ENCODE measurements around the gene PALMD. TPM values are rescaled to one million over a fixed set of nuclear protein-coding genes. Genes with fewer than 3 reads are reported as not detected.

The PALMD gene
- total and polyA plus RNA-seq, 2 experiments from 2014 or later, result 0.63 to 0.94 TPM

DNA sequence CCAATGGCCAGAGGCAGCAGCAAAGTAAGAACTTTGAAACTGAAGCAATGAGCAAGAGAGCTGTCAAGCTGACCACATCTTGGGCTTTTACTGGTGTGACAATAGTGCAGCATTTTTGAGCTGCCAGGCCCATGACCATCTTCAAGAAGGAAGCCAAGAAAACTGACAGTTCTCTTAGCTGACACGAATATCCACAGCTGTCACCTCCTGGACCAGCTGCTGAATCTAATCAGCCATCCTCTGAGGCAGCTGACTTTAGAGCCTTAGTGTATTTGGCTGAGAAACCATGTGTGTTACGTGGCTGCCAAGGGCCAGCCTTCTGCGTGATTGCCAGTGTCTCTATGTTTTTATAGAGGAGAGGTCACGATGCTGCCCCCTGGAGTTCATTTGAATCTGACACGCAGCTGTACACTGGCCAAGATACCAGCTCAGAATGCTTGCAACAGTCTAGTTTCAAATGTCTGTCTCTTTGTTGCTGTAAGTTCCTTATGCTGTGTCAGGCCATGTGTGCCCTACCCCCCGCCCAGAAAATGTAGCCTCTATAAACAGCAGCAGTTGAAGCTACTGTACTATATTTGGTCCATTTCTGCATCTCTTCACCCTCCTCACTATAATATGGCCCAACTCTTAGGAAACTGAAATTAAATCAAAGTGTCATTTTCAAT, 39.7 kb downstream of the PALMD start:
- DNase-seq (ENCODE audit: low read depth in 1 of 2, low spot score in 1 of 2), result peak; percentile 78 to 97
- no peaks in the 10 kb centered on the region for H3K27me3 ChIP-seq
- H3K36me3 ChIP-seq, result no peaks in the 10 kb centered on the region
- TF ChIP-seq, protein P1, sequence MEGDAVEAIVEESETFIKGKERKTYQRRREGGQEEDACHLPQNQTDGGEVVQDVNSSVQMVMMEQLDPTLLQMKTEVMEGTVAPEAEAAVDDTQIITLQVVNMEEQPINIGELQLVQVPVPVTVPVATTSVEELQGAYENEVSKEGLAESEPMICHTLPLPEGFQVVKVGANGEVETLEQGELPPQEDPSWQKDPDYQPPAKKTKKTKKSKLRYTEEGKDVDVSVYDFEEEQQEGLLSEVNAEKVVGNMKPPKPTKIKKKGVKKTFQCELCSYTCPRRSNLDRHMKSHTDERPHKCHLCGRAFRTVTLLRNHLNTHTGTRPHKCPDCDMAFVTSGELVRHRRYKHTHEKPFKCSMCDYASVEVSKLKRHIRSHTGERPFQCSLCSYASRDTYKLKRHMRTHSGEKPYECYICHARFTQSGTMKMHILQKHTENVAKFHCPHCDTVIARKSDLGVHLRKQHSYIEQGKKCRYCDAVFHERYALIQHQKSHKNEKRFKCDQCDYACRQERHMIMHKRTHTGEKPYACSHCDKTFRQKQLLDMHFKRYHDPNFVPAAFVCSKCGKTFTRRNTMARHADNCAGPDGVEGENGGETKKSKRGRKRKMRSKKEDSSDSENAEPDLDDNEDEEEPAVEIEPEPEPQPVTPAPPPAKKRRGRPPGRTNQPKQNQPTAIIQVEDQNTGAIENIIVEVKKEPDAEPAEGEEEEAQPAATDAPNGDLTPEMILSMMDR (IDR thresholded peaks at IDR 0.05; ENCODE audit: low read depth, low read length), result peak; percentile 63
- H3K9me3 ChIP-seq (ENCODE audit: low read depth), result no peaks in the 10 kb centered on the region
- no peak overlapping the region for H3K4me3 ChIP-seq
- H3K4me1 ChIP-seq (ENCODE audit: low read depth), result no peaks in the 10 kb centered on the region
- no peak overlapping the region for H3K27ac ChIP-seq

DNA sequence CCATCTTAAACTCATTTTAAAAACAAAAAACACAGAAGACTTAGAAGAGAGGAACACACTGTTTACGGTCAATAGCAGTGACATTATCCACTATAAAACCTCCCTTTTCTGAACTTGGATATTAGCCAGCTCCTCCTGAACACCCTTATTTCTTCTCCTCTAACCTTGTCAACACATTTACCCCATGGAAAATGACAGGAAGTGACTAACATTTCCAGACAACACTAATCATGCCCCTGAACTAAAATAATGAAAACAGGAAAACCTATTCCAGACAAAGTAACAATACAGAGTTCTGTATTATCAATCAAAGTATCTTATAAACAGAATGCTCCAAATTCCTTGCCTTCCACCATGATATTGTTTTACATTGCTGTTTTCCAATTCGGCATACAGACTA, 45.3 kb downstream of the PALMD start:
- Histone ChIP-seq H3K27me3 (no peaks in the 10 kb centered on the region), H3K27ac (no peak overlapping the region), H3K36me3 (no peaks in the 10 kb centered on the region), H3K9me3 (ENCODE audit: low read depth) (no peaks in the 10 kb centered on the region), H3K4me3 (no peak overlapping the region), H3K4me1 (ENCODE audit: low read depth) (no peaks in the 10 kb centered on the region)
- TF ChIP-seq, protein P1 (IDR thresholded peaks at IDR 0.05; ENCODE audit: low read depth, low read length), result no peak
- peak in 1 of 2 donors; percentile 73 for DNase-seq (ENCODE audit: low read depth in 1 of 2, low spot score in 1 of 2)

DNA sequence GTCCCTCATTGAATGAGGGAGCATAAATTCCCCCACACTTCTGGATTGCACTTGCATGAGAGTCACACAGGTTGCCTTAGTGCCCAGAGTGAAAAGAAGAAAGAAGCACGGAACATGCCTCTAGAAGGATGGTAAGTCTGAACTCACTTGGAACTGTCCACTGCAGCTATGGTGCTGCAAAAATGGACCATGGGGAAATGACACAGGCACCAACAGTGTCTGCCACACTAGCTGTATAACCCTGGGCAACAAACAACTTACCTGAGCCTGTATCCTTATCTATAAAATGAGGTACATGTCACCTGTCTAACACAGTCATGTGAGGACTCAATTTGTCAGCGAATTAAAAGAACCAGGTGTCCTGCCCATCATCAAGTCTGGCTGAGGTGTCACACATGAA, 50.7 kb downstream of the PALMD start:
- TF ChIP-seq, protein P1 (IDR thresholded peaks at IDR 0.05; ENCODE audit: low read depth, low read length), result no peak
- no peaks in the 10 kb centered on the region for H3K36me3 ChIP-seq

DNA sequence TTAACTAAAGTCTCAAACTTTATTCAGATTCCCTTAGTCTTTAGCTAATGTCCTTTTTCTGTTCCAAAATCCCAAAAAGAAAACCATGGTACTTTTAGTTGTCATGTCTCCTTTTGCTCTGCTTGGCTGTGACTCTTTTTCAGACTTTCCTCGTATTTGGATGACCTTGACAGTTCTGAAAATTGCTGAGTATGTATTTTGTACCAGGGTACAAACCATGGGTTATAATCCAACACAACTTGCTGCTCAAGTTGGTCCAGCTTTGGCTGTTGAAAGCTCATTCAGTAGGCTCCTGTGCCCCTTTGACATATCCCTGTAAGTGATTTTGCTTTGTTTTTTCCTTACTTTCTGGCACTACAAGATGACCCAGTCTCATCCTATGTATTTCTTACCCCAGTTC, 51.7 kb downstream of the PALMD start:
- H3K4me1 ChIP-seq (ENCODE audit: low read depth), result no peaks in the 10 kb centered on the region
- H3K36me3 ChIP-seq, result no peaks in the 10 kb centered on the region
- no peak overlapping the region for H3K27ac ChIP-seq
- H3K9me3 ChIP-seq (ENCODE audit: low read depth), result no peaks in the 10 kb centered on the region
- no peak for DNase-seq (ENCODE audit: low read depth in 1 of 2, low spot score in 1 of 2)
- no peaks in the 10 kb centered on the region for H3K27me3 ChIP-seq
- TF ChIP-seq, protein P1 (IDR thresholded peaks at IDR 0.05; ENCODE audit: low read depth, low read length), result no peak
- no peak overlapping the region for H3K4me3 ChIP-seq

More for the DNA sequence above, 50.7 kb downstream of the PALMD start:
- DNase-seq (ENCODE audit: low read depth in 1 of 2, low spot score in 1 of 2), result no peak
- H3K4me3 ChIP-seq, result no peak overlapping the region
- H3K9me3 ChIP-seq (ENCODE audit: low read depth), result no peaks in the 10 kb centered on the region
- no peaks in the 10 kb centered on the region for H3K4me1 ChIP-seq (ENCODE audit: low read depth)
- H3K27me3 ChIP-seq, result no peaks in the 10 kb centered on the region
- no peak overlapping the region for H3K27ac ChIP-seq

DNA sequence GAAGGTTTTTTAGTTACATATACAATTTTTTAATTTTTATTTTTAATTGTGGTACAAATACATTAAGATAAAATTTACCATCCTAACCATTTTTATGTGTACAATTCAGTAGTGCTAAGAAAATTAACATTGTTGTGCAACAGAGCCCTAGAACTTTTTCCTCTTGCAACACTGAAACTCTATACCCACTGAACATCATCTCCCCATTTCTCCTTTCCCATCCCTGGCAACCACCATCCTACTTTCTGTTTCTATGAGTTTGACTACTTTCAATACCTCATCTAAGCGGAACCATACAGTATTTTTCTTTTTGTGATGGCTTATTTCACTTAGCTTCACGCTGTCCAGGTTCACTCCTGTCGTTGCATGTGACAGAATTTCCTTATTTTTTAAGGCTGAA, 54.1 kb downstream of the PALMD start:
- DNase-seq (ENCODE audit: low read depth in 1 of 2, low spot score in 1 of 2), result no peak
- H3K4me3 ChIP-seq, result no peak overlapping the region
- no peaks in the 10 kb centered on the region for H3K27me3 ChIP-seq
- H3K9me3 ChIP-seq (ENCODE audit: low read depth), result no peaks in the 10 kb centered on the region
- no peak overlapping the region for H3K27ac ChIP-seq
- H3K36me3 ChIP-seq, result no peaks in the 10 kb centered on the region
- no peaks in the 10 kb centered on the region for H3K4me1 ChIP-seq (ENCODE audit: low read depth)
- TF ChIP-seq, protein P1 (IDR thresholded peaks at IDR 0.05; ENCODE audit: low read depth, low read length), result no peak

Measured in cardiac muscle cell (in vitro differentiated cells and primary cell).